ENCODE data around the gene INTS7.

- no peak for TF ChIP-seq POLR2AphosphoS5 (IDR thresholded peaks at IDR 0.05; ENCODE audit: low read depth, low read length)
- TF ChIP-seq SIN3A (IDR thresholded peaks at IDR 0.05; ENCODE audit: borderline replicate concordance, insufficient read depth, low read length), result no peak
- TF ChIP-seq TAF1 (IDR thresholded peaks at IDR 0.05; ENCODE audit: borderline replicate concordance, insufficient read depth, low read length), result no peak
Measured at GRCh38 chr1:211952299-211952698, 83.1 kb downstream of the INTS7 start.
